Measurements from ENCODE around the gene TMEM184B. TPM values are rescaled to one million over a fixed set of nuclear protein-coding genes. Genes with fewer than 3 reads are reported as not detected.
"Not testable (repeated sequence)": the region's sequence is repeated elsewhere in the genome, so short reads cannot be mapped to it uniquely, and the experiment has no call there.

Gene TMEM184B
- total RNA-seq, 1 donor: 14.3 TPM

GRCh38 chr22:38233856-38234255, 39.0 kb downstream of the TMEM184B start:
- H3K4me1 ChIP-seq (ENCODE audit: insufficient read depth, low read length): peaks cover 16% of the 10 kb centered on the region
- H3K4me3 ChIP-seq (ENCODE audit: low read length); H3K27me3 ChIP-seq (ENCODE audit: insufficient read depth, low read length); H3K9me3 ChIP-seq (ENCODE audit: low read depth, low read length): not testable (repeated sequence)

- H3K9me3 ChIP-seq (ENCODE audit: low read depth, low read length): no peaks in the 10 kb centered on the region
- H3K27me3 ChIP-seq (ENCODE audit: insufficient read depth, low read length): no peaks in the 10 kb centered on the region
- H3K4me1 ChIP-seq (ENCODE audit: insufficient read depth, low read length): peaks cover 20% of the 10 kb centered on the region
- no peak overlapping the region for H3K4me3 ChIP-seq (ENCODE audit: low read length)
These were observed 39.4 kb downstream of the TMEM184B start for GRCh38 chr22:38233427-38233826.

- Histone ChIP-seq H3K4me1 (ENCODE audit: insufficient read depth, low read length) (peaks cover 22% of the 10 kb centered on the region), H3K9me3 (ENCODE audit: low read depth, low read length) (no peaks in the 10 kb centered on the region), H3K27me3 (ENCODE audit: insufficient read depth, low read length) (no peaks in the 10 kb centered on the region), H3K4me3 (ENCODE audit: low read length) (no peak overlapping the region)
These were observed 40.6 kb downstream of the TMEM184B start for GRCh38 chr22:38232196-38232595.

- Histone ChIP-seq H3K4me1 (ENCODE audit: insufficient read depth, low read length) (peaks cover 22% of the 10 kb centered on the region), H3K9me3 (ENCODE audit: low read depth, low read length) (no peaks in the 10 kb centered on the region), H3K4me3 (ENCODE audit: low read length) (no peak overlapping the region), H3K27me3 (ENCODE audit: insufficient read depth, low read length) (no peaks in the 10 kb centered on the region)
These were observed 41.9 kb downstream of the TMEM184B start for GRCh38 chr22:38230916-38231315.

- Histone ChIP-seq H3K9me3 (ENCODE audit: low read depth, low read length) (no peaks in the 10 kb centered on the region), H3K4me3 (ENCODE audit: low read length) (no peak overlapping the region), H3K27me3 (ENCODE audit: insufficient read depth, low read length) (no peaks in the 10 kb centered on the region), H3K4me1 (ENCODE audit: insufficient read depth, low read length) (peaks cover 22% of the 10 kb centered on the region)
These were observed 42.5 kb downstream of the TMEM184B start for GRCh38 chr22:38230108-38230825.

- no peaks in the 10 kb centered on the region for H3K9me3 ChIP-seq (ENCODE audit: low read depth, low read length)
- H3K4me1 ChIP-seq (ENCODE audit: insufficient read depth, low read length): peaks cover 22% of the 10 kb centered on the region
- H3K4me3 ChIP-seq (ENCODE audit: low read length): no peak overlapping the region
- H3K27me3 ChIP-seq (ENCODE audit: insufficient read depth, low read length): no peaks in the 10 kb centered on the region
These were observed 43.7 kb downstream of the TMEM184B start for GRCh38 chr22:38228873-38229740.

- no peak overlapping the region for H3K4me3 ChIP-seq (ENCODE audit: low read length)
- H3K27me3 ChIP-seq (ENCODE audit: insufficient read depth, low read length): no peaks in the 10 kb centered on the region
- H3K9me3 ChIP-seq (ENCODE audit: low read depth, low read length): no peaks in the 10 kb centered on the region
- peaks cover 22% of the 10 kb centered on the region for H3K4me1 ChIP-seq (ENCODE audit: insufficient read depth, low read length)
These were observed 44.4 kb downstream of the TMEM184B start for GRCh38 chr22:38228326-38228872.

- H3K27me3 ChIP-seq (ENCODE audit: insufficient read depth, low read length): no peaks in the 10 kb centered on the region
- H3K4me1 ChIP-seq (ENCODE audit: insufficient read depth, low read length): peaks cover 22% of the 10 kb centered on the region
- no peak overlapping the region for H3K4me3 ChIP-seq (ENCODE audit: low read length)
- no peaks in the 10 kb centered on the region for H3K9me3 ChIP-seq (ENCODE audit: low read depth, low read length)
These were observed 45.8 kb downstream of the TMEM184B start for GRCh38 chr22:38226853-38227649.

GRCh38 chr22:38223289-38223960, 49.4 kb downstream of the TMEM184B start:
- peaks cover 18% of the 10 kb centered on the region for H3K4me1 ChIP-seq (ENCODE audit: insufficient read depth, low read length)
- no peaks in the 10 kb centered on the region for H3K9me3 ChIP-seq (ENCODE audit: low read depth, low read length)
- no peak overlapping the region for H3K4me3 ChIP-seq (ENCODE audit: low read length)
- no peaks in the 10 kb centered on the region for H3K27me3 ChIP-seq (ENCODE audit: insufficient read depth, low read length)

- Histone ChIP-seq H3K4me1 (ENCODE audit: insufficient read depth, low read length) (peaks cover 19% of the 10 kb centered on the region), H3K27me3 (ENCODE audit: insufficient read depth, low read length) (no peaks in the 10 kb centered on the region), H3K4me3 (ENCODE audit: low read length) (no peak overlapping the region), H3K9me3 (ENCODE audit: low read depth, low read length) (no peaks in the 10 kb centered on the region)
These were observed 50.1 kb downstream of the TMEM184B start for GRCh38 chr22:38222797-38223119.

- no peak overlapping the region for H3K4me3 ChIP-seq (ENCODE audit: low read length)
- no peaks in the 10 kb centered on the region for H3K9me3 ChIP-seq (ENCODE audit: low read depth, low read length)
- H3K27me3 ChIP-seq (ENCODE audit: insufficient read depth, low read length): no peaks in the 10 kb centered on the region
- peaks cover 19% of the 10 kb centered on the region for H3K4me1 ChIP-seq (ENCODE audit: insufficient read depth, low read length)
These were observed 50.7 kb downstream of the TMEM184B start for GRCh38 chr22:38221908-38222796.

GRCh38 chr22:38221407-38221806, 51.4 kb downstream of the TMEM184B start:
- H3K4me3 ChIP-seq (ENCODE audit: low read length): no peak overlapping the region
- H3K4me1 ChIP-seq (ENCODE audit: insufficient read depth, low read length): peaks cover 19% of the 10 kb centered on the region
- H3K9me3 ChIP-seq (ENCODE audit: low read depth, low read length): no peaks in the 10 kb centered on the region
- no peaks in the 10 kb centered on the region for H3K27me3 ChIP-seq (ENCODE audit: insufficient read depth, low read length)

- Histone ChIP-seq H3K27me3 (ENCODE audit: insufficient read depth, low read length) (no peaks in the 10 kb centered on the region), H3K4me1 (ENCODE audit: insufficient read depth, low read length) (peaks cover 19% of the 10 kb centered on the region), H3K4me3 (ENCODE audit: low read length) (no peak overlapping the region), H3K9me3 (ENCODE audit: low read depth, low read length) (no peaks in the 10 kb centered on the region)
These were observed 52.0 kb downstream of the TMEM184B start for GRCh38 chr22:38220653-38221386.

Data from mononuclear cell (primary cell).